Progenitor cell of endocrine pancreas (in vitro differentiated cells): ENCODE measurements around the gene ATG10. TPM values are rescaled to one million over a fixed set of nuclear protein-coding genes. Genes with fewer than 3 reads are reported as not detected.
A peak's percentile ranks its signal among the peaks of the same experiment; 100 is the strongest.

Experiments
- DNase-seq: peaks from one replicate; pipeline ENCODE4 v3.0.0; 2021; ENCODE audit warnings: low spot score; ENCODE audit not compliant: unreplicated experiment
- H3K27ac Mint-ChIP-seq: 2 replicates; pipeline ENCODE4 v1.8.0; 2021; ENCODE audit warnings: mild to moderate bottlenecking, moderate library complexity, mixed read lengths
- H3K27me3 Mint-ChIP-seq: 2 replicates; pipeline ENCODE4 v1.8.0; 2021; ENCODE audit warnings: mixed read lengths
- H3K36me3 Mint-ChIP-seq: 2 replicates; pipeline ENCODE4 v1.8.0; 2022; ENCODE audit warnings: mixed read lengths; ENCODE audit not compliant: insufficient read depth
- H3K4me1 Mint-ChIP-seq: 2 replicates; pipeline ENCODE4 v1.8.0; 2021; ENCODE audit warnings: low read depth, mixed read lengths
- H3K4me3 Mint-ChIP-seq: 2 replicates; pipeline ENCODE4 v1.8.0; 2021; ENCODE audit warnings: low read depth, mild to moderate bottlenecking, moderate library complexity, mixed read lengths
- H3K9me3 Mint-ChIP-seq: 2 replicates; pipeline ENCODE4 v1.8.0; 2021; ENCODE audit warnings: low read depth, mixed read lengths
- CTCF ChIP-seq: fragments of 200-600 bp; sonication (generic); IDR thresholded peaks from one replicate; pipeline ENCODE4 v1.5.0; 2021; ENCODE audit warnings: antibody characterized with exemption, mild to moderate bottlenecking; ENCODE audit not compliant: unreplicated experiment
- long read RNA-seq: library from polyadenylated mRNA; unstranded; transcript quantifications from one replicate; pipeline ENCODE4 v2.0.0, GENCODE V29; 2020
- total RNA-seq: library from RNA; stranded (reverse); gene quantifications from 2 replicates; pipeline ENCODE4 v1.2.1, GENCODE V29; 2021

ATG10 gene
- 10.8 and 11.8 TPM in 2 replicates for total RNA-seq
- long read RNA-seq, transcript ATG10-201 (8 exons, 3,033 nt): major isoform, 7 of 14 reads
- long read RNA-seq, partial matches to known transcripts: 2 of 14 reads
- long read RNA-seq, other reads (novel, unspliced or antisense): 4 of 14 reads

GRCh38 chr5:81971712-81972491, at the start of gene ATG10:
Gene ATG10 (plus strand): TSS chr5:81972023. CDS start chr5:81987571, 15,548 bp downstream.
- Mint-ChIP-seq H3K27ac (peak within 1 kb of the TSS; percentile 96), H3K27me3 (no peaks in the 10 kb centered on the region), H3K4me1 (peaks cover 13% of the 10 kb centered on the region), H3K36me3 (peaks cover 1% of the 10 kb centered on the region), H3K9me3 (no peaks in the 10 kb centered on the region), H3K4me3 (peak within 1 kb of the TSS; percentile 81)
- DNase-seq: peak; percentile 91
- TF ChIP-seq CTCF: no peak

- Mint-ChIP-seq H3K27ac (no peak overlapping the region), H3K4me3 (no peak overlapping the region), H3K4me1 (no peaks in the 10 kb centered on the region), H3K27me3 (peaks cover 12% of the 10 kb centered on the region), H3K36me3 (no peaks in the 10 kb centered on the region), H3K9me3 (peaks cover 8% of the 10 kb centered on the region)
- no peak for DNase-seq
- TF ChIP-seq CTCF: no peak
Observed at GRCh38 chr5:81922854-81923279, 49.0 kb upstream of the ATG10 start.

GRCh38 chr5:81924442-81924841, 47.4 kb upstream of the ATG10 start:
- no peak for DNase-seq
- TF ChIP-seq CTCF: no peak
- peaks cover 8% of the 10 kb centered on the region for H3K9me3 Mint-ChIP-seq
- H3K36me3 Mint-ChIP-seq: no peaks in the 10 kb centered on the region
- H3K4me3 Mint-ChIP-seq: no peak overlapping the region
- H3K27me3 Mint-ChIP-seq: peaks cover 10% of the 10 kb centered on the region
- H3K27ac Mint-ChIP-seq: no peak overlapping the region
- H3K4me1 Mint-ChIP-seq: no peaks in the 10 kb centered on the region

GRCh38 chr5:81925009-81925408, 46.8 kb upstream of the ATG10 start:
- no peak for TF ChIP-seq CTCF
- no peak overlapping the region for H3K27ac Mint-ChIP-seq
- no peaks in the 10 kb centered on the region for H3K36me3 Mint-ChIP-seq
- H3K9me3 Mint-ChIP-seq: peaks cover 6% of the 10 kb centered on the region
- DNase-seq: no peak
- no peak overlapping the region for H3K4me3 Mint-ChIP-seq
- no peaks in the 10 kb centered on the region for H3K4me1 Mint-ChIP-seq
- H3K27me3 Mint-ChIP-seq: peaks cover 10% of the 10 kb centered on the region

GRCh38 chr5:81925981-81926380, 45.8 kb upstream of the ATG10 start:
- no peak for TF ChIP-seq CTCF
- H3K36me3 Mint-ChIP-seq: no peaks in the 10 kb centered on the region
- H3K4me3 Mint-ChIP-seq: no peak overlapping the region
- peaks cover 10% of the 10 kb centered on the region for H3K27me3 Mint-ChIP-seq
- H3K27ac Mint-ChIP-seq: no peak overlapping the region
- H3K4me1 Mint-ChIP-seq: no peaks in the 10 kb centered on the region
- peaks cover 4% of the 10 kb centered on the region for H3K9me3 Mint-ChIP-seq
- no peak for DNase-seq
